HepG2 (cell line): Measurements from ENCODE around the gene PLSCR5. TPM values are rescaled to one million over a fixed set of nuclear protein-coding genes. Genes with fewer than 3 reads are reported as not detected.
A peak's percentile ranks its signal among the peaks of the same experiment; 100 is the strongest.

Experiments
- ATAC-seq: fragments of 200-7000 bp; cut with Tn5 transposase; 3 replicates; pipeline ENCODE4 v1.9.1; 2020; ENCODE audit warnings: mild to moderate bottlenecking, moderate library complexity
- BruUV-seq: library from RNA; stranded (reverse); fragments of 400-500 nt; replicated peaks from 2 replicates; lab custom pipeline; 2021; lab: Mats Ljungman, UMichigan
- CTCF ChIA-PET: fragments of 300-600 bp; formaldehyde crosslinking; extraction: SDS; loops from one replicate; lab custom pipeline; 2021; ENCODE audit warnings: low total read pairs, inconsistent platforms, low intra/inter-chr PET ratio; lab: Yijun Ruan, JAX
- POLR2A ChIA-PET: fragments of 350-600 bp; sonication (Branson Sonifier 250); formaldehyde crosslinking; loops from one replicate; lab custom pipeline; 2020; ENCODE audit warnings: antibody characterized with exemption, inconsistent platforms; lab: Yijun Ruan, JAX
- DNase-seq: peaks from one replicate; pipeline ENCODE4 v3.0.0-alpha.2; 2015; ENCODE audit warnings: low spot score
- FAIRE-seq: peaks from 3 replicates; lab custom pipeline; 2011; peaks lifted over from hg19 to GRCh38; lab: Jason Lieb, UNC
- H2AFZ ChIP-seq: one replicate; pipeline ENCODE4 v1.6.1; 2011; ENCODE audit warnings: low read length, inconsistent platforms
- H3K27ac ChIP-seq: fragments of 300-600 bp; 3 replicates; pipeline ENCODE4 v1.8.0; 2011; ENCODE audit warnings: mixed run types, mild to moderate bottlenecking, mixed read lengths, low read length, inconsistent platforms; ENCODE audit not compliant: insufficient read depth; ENCODE audit errors: extremely low read length
- H3K27me3 ChIP-seq, 2 experiments: fragments of 200-600 bp in 1 of 2; 2 replicates in 1 of 2; 3 replicates in 1 of 2; pipeline versions ENCODE4 v1.6.0 to v1.8.0; 2011; ENCODE audit warnings: low read length in 2 of 2, mild to moderate bottlenecking in 2 of 2, moderate library complexity in 2 of 2, inconsistent platforms in 1 of 2; ENCODE audit not compliant: insufficient read depth in 2 of 2, control insufficient read depth in 1 of 2
- H3K36me3 ChIP-seq, 2 experiments: fragments of 200-600 bp in 1 of 2; replicated peaks in 1 of 2; 2 replicates in 1 of 2; 3 replicates in 1 of 2; pipeline versions ENCODE4 v1.5.1 to v1.8.0; 2011; ENCODE audit warnings: low read length in 2 of 2, inconsistent platforms in 1 of 2; ENCODE audit not compliant: insufficient read depth in 2 of 2, control insufficient read depth in 1 of 2
- H3K4me1 ChIP-seq: 2 replicates; pipeline ENCODE4 v1.5.1; 2012; ENCODE audit warnings: low read length, inconsistent platforms; ENCODE audit not compliant: insufficient read depth
- H3K4me2 ChIP-seq: 2 replicates; pipeline ENCODE4 v1.6.0; 2011; ENCODE audit warnings: low read depth, low read length, inconsistent platforms
- H3K4me3 ChIP-seq, 3 experiments: fragments of 200-600 bp in 1 of 3; sonication (generic), shearing (Covaris generic) in 1 of 3; replicated peaks in 1 of 3; 2 replicates each; pipeline ENCODE4 v1.5.1; 2011 to 2016; ENCODE audit warnings: low read length in 3 of 3, inconsistent platforms in 2 of 3, low read depth in 2 of 3, mild to moderate bottlenecking in 2 of 3, control low read depth in 1 of 3, mixed read lengths in 1 of 3; ENCODE audit not compliant: insufficient read depth in 1 of 3
- H3K79me2 ChIP-seq: one replicate; pipeline ENCODE4 v1.6.1; 2011; ENCODE audit warnings: low read length, inconsistent platforms; ENCODE audit not compliant: insufficient read depth
- H3K9ac ChIP-seq: 2 replicates; pipeline ENCODE4 v1.6.0; 2011; ENCODE audit warnings: mild to moderate bottlenecking, low read depth, low read length, inconsistent platforms; ENCODE audit not compliant: insufficient read depth
- H3K9me3 ChIP-seq: 2 replicates; pipeline ENCODE4 v1.5.1; 2012; ENCODE audit warnings: mild to moderate bottlenecking, low read length
- H4K20me1 ChIP-seq: 2 replicates; pipeline ENCODE4 v1.6.0; 2011; ENCODE audit warnings: inconsistent platforms, mild to moderate bottlenecking, low read length, moderate library complexity; ENCODE audit not compliant: insufficient read depth
- ERF ChIP-seq: IDR thresholded peaks from 2 replicates; pipeline ENCODE4 v1.6.1; 2018; ENCODE audit warnings: missing biosample characterization, missing genetic modification reagents
- MED8 ChIP-seq: sonication (generic); formaldehyde crosslinking; IDR thresholded peaks from 2 replicates; pipeline ENCODE4 v1.8.1; 2023; ENCODE audit warnings: mild to moderate bottlenecking, missing genetic modification reagents; ENCODE audit not compliant: insufficient replicate concordance
- RAD51 ChIP-seq: fragments of 450-650 bp; IDR thresholded peaks from 2 replicates; pipeline ENCODE4 v1.6.1; 2016; ENCODE audit warnings: borderline replicate concordance
- ZNF687 ChIP-seq: sonication (generic); formaldehyde crosslinking; IDR thresholded peaks from 2 replicates; pipeline ENCODE4 v1.5.1; 2020; ENCODE audit warnings: mild to moderate bottlenecking, missing genetic modification reagents, moderate library complexity
- ZSCAN9 ChIP-seq: IDR thresholded peaks from 2 replicates; pipeline ENCODE4 v1.6.1; 2016; ENCODE audit warnings: borderline replicate concordance
- WGBS: methylation state at CpG from one replicate; pipeline ENCODE4 v1.1.6; 2017; ENCODE audit warnings: low lambda C conversion rate; 5-methylcytosine and 5-hydroxymethylcytosine counted together
- in situ Hi-C: cut with HindIII; loops from 2 replicates; pipeline ENCODE4 v1.10.0; 2017; ENCODE audit warnings: low pct_unique_long_range_greater_than_20kb; ENCODE audit not compliant: extremely low pct_ligation_motif_present
- intact Hi-C: fragments of 100-400 bp; cut with micrococcal nuclease; formaldehyde crosslinking; loops from one replicate; pipeline ENCODE4 v1.10.0; 2022; ENCODE audit not compliant: unreplicated experiment
- polyA plus RNA-seq, 8 experiments: library from polyadenylated mRNA; depleted of rRNA in 3 of 8; stranded (reverse) in 7 of 8; unstranded in 1 of 8; fragments of >200 nt; fragmentation: Illumina TruSeq in 4 of 8; extraction: Trizol in 4 of 8; gene quantifications; 2 replicates each; pipeline versions ENCODE4 v1.2.1 to v1.2.3, GENCODE V29; 2011 to 2016; ENCODE audit warnings: low read depth in 4 of 8, missing spikeins in 1 of 8, mixed read lengths in 1 of 8; ENCODE audit not compliant: insufficient read depth in 1 of 8
- total RNA-seq, 5 experiments: library from RNA; depleted of rRNA; stranded (reverse); fragments of >200 nt; fragmentation: Illumina TruSeq; extraction: Trizol; gene quantifications; 2 replicates each; pipeline ENCODE4 v1.2.3, GENCODE V29; 2016; ENCODE audit warnings: low read depth in 1 of 5

Gene PLSCR5
- total and polyA plus RNA-seq, 2 of the 13 experiments (the other 11 are each of a cell fraction or from before 2014, with no cell fraction given), result 0.50 TPM; not detected in 1

- WGBS, result 1% methylated on average over 4 of the region's 4 CpGs
- FAIRE-seq, result no peak
- H3K4me3 ChIP-seq, result no peak overlapping the region
- in situ Hi-C loops (no loop called here), intact Hi-C loops (no loop called here)
- no peaks in the 10 kb centered on the region for H3K4me1 ChIP-seq
- TF ChIP-seq RAD51 (peak; percentile 45; the same call in 1 of the 2 replicates), ERF (CRISPR knock-in tag) (no peak), ZNF687 (CRISPR knock-in tag) (no peak), MED8 (no peak), ZSCAN9 (CRISPR knock-in tag) (no peak)
- no peaks in the 10 kb centered on the region for H3K36me3 ChIP-seq
- no peaks in the 10 kb centered on the region for H3K79me2 ChIP-seq
- POLR2A ChIA-PET, result no interaction called here
- CTCF ChIA-PET, result no interaction called here
- DNase-seq, result no peak
- peaks cover 0 to 4% of the 10 kb centered on the region in 2 experiments; a peak in 1 of 5 replicates for H3K27me3 ChIP-seq
- H3K4me2 ChIP-seq, result no peak overlapping the region
- ATAC-seq, result no peak
- no TSS peak for BruUV-seq
- H3K9me3 ChIP-seq, result no peaks in the 10 kb centered on the region
- no peak overlapping the region for H3K9ac ChIP-seq
- H4K20me1 ChIP-seq, result no peaks in the 10 kb centered on the region
- H3K27ac ChIP-seq, result no peak overlapping the region
- no peak overlapping the region for H2AFZ ChIP-seq
Measured at GRCh38 chr3:146557745-146558144, 47.4 kb downstream of the PLSCR5 start.
